Stimulated activated CD8-positive, alpha-beta memory T cell treated with anti-CD3 and anti-CD28 coated beads, Interleukin-4, amount 100 ng/mL, for 48 hours (primary cell): ENCODE data around the gene TCOF1.

Source experiments
- DNase-seq: peaks from one replicate; pipeline ENCODE4 v3.0.0-alpha.2; 2020

Gene TCOF1, protein sequence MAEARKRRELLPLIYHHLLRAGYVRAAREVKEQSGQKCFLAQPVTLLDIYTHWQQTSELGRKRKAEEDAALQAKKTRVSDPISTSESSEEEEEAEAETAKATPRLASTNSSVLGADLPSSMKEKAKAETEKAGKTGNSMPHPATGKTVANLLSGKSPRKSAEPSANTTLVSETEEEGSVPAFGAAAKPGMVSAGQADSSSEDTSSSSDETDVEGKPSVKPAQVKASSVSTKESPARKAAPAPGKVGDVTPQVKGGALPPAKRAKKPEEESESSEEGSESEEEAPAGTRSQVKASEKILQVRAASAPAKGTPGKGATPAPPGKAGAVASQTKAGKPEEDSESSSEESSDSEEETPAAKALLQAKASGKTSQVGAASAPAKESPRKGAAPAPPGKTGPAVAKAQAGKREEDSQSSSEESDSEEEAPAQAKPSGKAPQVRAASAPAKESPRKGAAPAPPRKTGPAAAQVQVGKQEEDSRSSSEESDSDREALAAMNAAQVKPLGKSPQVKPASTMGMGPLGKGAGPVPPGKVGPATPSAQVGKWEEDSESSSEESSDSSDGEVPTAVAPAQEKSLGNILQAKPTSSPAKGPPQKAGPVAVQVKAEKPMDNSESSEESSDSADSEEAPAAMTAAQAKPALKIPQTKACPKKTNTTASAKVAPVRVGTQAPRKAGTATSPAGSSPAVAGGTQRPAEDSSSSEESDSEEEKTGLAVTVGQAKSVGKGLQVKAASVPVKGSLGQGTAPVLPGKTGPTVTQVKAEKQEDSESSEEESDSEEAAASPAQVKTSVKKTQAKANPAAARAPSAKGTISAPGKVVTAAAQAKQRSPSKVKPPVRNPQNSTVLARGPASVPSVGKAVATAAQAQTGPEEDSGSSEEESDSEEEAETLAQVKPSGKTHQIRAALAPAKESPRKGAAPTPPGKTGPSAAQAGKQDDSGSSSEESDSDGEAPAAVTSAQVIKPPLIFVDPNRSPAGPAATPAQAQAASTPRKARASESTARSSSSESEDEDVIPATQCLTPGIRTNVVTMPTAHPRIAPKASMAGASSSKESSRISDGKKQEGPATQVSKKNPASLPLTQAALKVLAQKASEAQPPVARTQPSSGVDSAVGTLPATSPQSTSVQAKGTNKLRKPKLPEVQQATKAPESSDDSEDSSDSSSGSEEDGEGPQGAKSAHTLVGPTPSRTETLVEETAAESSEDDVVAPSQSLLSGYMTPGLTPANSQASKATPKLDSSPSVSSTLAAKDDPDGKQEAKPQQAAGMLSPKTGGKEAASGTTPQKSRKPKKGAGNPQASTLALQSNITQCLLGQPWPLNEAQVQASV (N-terminal part only)

DNA sequence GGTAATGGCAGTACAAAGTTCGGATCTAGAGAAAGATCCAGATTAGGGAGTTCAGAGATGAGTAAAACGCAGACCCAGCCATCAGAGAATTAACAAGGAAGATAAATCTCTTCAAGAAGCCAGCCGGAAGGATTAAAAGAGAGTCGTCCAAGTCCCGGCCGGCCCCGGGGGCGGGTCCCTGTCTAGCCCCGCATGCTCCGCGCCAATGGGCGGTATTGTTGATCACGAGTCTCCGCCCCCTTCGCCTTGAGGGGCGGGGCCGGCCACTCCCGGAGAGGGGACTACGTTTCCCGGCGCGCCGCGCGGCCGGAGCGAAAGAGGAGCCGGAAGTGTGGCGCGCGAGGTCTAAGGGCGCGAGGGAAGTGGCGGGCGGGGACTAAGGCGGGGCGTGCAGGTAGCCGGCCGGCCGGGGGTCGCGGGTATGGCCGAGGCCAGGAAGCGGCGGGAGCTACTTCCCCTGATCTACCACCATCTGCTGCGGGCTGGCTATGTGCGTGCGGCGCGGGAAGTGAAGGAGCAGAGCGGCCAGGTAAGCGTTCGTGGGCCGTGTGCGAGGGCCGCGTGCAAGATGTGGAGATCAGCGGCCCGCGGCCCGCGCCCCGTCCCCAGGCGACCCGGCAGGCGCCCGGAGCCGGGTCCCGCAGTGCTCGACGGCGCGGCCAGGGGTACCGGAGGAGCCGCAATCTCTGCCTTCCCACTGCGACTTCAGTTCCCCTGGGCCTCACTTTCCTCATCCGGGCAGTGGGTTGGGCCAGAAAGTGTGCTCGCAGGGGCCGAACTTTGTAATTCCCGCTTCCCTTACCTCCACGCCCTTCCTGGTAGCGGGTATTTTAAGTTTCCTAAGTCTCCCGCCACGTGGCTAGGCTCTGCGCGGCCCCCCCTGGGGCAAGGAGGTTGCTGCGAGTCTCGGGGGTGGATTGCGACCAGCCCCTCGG is at the start of gene TCOF1:
Gene TCOF1 (plus strand): TSS at position 372 of the 935 bp plus-strand sequence. CDS start 50 bp downstream, at position 422.
- DNase-seq: peak; percentile 98

DNA sequence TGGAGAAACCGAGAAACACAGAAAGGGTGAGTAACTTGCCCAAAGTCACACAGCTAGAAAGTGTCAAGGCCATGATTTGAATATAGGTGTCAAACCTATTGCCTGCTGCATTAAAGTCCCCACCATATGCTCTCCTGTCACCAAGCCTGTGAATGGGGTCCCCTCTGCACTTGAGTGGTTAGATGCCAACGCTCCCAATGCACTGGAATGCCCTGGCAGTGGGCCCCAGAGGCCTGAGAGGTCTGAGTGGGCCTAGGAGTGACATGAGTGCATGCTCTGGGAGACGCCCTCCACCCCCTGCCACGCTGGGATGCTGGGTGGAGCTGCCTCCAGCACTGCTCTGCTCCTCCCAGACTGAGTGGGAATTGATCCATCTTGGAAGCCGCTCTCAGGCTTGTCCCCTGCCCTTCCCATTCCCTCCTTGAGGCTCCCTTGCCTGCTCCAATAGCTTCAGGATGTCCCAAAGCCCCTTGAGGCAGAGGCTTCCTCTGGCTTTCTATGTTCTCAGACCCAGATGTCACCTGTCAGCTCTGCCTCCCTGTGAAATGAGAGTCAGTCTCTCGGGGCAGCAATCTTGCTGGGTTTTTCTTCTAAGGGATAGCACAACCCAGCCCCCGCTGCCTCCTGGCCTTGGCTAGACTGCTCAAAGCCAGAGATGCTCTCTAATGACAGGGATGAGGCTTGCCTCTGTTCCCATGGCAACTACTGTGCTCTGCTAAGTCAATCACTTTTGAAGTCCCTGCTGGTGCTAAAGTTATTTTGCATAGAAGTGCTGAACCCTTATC is 48.2 kb upstream of the TCOF1 start:
- DNase-seq: no peak

DNA sequence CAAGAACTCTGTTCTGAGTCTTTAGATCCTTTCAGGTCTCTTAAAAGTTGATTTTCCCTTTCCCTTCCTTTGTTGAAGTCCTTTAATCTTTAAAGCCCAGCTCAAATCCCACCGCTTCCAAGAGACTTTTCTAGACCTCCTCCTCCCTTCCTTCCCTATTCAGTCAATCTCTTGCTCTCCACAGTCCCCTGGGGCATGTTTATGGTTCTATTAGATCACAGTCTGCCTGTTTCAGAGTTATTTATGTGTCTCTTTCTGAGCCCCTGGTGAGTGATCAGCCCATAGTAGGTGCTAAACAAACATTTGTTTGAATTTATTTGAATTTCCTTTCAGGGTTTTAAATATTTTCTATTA is 47.6 kb upstream of the TCOF1 start:
- DNase-seq: no peak

DNA sequence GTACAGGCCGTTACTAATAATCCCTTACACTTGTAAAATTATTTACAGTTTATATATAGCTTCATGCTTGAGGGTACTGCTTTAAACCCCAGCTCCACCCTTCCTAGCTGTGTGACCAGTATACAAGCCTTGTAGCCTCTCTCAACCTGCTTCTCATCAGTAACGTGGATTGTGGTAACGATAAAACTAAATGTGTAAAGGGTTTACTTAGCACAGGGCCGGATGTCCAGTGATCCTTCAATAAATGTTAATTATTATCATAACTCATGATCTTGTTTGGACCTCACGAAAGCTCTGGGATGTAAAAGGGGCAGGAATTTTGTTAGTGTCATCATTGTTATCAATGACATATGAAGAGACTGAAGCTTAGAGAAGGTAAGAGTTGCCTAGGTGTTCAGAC is 47.3 kb upstream of the TCOF1 start:
- DNase-seq: no peak

DNA sequence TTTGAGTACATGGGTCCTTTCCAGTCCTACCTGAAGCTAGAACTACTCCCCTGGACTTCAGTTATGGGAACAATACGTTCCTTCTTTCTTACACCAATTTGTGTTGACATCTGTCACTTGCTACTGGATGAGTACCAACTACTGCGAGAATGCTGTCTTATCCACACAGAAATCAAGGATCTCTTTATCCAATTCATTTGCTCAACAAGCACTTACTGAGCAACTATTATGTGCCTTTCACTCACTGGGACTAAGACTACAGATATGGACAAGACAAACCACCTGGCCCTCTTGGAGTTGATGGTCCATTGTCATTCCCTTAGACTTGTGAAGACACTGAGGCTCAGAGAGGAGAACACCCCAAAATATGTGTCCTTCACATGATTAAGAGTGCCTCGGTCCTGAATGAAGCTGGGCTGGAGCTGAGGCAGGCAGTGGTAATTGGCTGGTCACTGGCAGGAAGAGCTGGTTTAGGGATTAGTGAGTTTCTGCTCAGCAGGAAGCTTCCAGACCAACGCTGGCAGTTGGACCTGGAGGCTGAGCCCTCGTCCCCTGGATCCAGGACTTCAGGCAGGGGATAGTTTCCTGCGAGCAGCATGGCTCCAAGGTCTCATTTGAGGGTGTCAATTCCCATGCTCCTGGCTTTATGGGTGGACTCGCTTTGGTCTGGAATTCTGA is 46.3 kb upstream of the TCOF1 start:
- no peak for DNase-seq

DNA sequence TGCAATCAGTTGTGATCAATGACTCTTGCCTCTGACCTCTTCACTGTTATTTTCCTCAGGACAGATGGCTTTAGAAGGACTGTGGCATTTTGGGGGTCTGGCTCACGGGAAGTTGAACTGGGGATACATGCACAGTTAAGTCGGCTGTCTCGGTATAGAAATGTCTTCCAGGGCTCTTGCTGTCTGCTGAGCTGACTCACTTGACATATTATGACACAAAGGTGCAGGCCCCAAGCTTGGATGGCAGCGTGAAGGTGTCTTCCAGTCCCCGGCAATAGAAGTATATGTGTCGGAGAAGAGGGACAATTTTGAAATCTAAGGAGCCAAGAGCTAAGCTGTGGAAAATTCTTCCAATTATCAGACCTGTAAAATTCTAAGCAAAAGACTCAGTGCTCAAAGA is 45.0 kb upstream of the TCOF1 start:
- no peak for DNase-seq

DNA sequence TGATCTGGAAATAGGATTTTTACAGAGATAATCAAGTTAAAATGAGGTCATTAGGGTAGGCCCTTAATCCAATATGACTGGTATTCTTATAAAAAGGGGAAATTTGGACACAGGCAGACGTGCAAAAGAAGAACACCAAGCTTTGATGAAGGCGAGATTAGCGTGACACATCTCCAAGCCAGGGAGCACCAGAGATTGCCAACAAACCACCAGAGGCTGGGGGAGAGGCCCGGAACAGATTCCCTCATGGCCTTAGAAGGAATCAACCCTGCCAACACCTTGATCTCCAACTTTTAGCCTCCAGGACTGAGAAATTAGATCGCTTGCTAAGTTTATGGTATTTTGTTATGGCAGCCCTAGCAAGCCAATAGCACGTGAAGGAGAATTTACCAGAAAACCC is 44.0 kb upstream of the TCOF1 start:
- no peak for DNase-seq

DNA sequence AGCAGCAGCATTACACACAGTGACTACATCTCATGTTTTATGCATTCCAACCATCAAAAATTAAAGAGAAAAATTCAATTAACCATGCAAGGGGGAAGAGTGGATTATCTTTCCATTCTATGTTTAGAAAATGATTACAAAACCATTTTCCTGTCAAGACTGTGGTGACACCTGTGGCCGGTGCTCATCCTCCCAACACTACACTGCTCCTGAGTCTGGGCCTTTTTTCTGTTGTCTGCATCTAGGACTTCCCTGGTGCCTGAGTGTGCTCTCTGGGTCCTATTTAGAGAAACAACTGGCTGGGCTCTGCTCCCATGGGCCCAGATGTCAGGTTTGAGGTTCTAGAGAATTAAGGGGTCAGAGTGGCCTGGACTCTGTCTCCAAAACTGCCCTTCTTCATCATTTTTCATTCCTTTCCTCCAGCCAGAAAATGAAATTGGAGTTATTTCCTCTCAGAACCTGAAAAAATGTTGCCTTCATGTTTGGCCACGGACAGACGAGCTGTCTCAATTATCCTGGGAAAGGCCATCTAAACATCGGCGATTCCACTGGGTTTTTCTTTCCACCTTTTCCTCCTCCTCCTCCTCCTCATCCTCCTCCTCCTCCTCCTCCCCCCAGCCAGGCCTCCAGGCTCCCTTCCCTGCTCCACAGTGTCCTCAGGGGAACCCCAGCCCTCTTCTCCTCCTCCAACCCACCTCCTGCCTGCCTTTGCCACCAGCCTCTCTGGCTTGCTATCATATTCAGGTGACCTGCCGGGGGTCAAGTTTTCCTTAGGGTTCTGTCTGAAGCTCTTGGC is 43.4 kb upstream of the TCOF1 start:
- DNase-seq: no peak

DNA sequence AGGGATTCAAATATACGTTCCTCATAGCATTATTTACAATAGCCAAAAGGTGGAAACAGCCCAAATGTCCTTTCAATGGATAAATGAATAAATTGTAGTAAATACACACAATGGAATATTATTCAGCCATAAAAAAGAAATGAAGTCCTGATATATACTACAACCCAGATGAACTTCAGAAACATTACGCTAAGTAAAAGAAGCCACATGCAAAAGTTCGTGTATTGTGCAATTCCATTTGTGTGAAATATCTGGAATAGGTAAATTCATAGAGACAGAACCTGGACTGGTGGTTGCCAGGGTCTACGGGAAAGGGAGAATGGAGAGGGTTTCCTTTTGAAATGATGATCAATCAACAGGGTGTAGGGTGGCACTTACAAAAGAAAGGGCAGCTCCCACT is 42.3 kb upstream of the TCOF1 start:
- no peak for DNase-seq

DNA sequence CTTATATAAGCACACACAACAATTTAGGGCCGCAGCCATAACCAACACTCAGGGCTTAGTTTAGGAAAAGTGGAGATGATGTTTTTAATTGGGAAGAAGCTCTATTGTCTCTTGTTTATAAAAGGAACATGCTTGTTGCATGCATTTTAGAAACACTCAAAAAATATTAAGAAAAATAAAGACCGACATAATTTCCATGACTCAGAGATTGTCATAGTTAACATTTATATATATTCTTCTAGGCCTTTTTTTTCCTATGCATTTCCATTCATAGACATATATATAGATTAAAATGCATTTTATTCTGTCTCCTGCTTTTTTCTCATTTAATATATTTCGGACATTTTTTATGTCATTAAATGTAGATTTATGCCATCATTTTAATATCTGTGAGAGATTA is 41.2 kb upstream of the TCOF1 start:
- no peak for DNase-seq

DNA sequence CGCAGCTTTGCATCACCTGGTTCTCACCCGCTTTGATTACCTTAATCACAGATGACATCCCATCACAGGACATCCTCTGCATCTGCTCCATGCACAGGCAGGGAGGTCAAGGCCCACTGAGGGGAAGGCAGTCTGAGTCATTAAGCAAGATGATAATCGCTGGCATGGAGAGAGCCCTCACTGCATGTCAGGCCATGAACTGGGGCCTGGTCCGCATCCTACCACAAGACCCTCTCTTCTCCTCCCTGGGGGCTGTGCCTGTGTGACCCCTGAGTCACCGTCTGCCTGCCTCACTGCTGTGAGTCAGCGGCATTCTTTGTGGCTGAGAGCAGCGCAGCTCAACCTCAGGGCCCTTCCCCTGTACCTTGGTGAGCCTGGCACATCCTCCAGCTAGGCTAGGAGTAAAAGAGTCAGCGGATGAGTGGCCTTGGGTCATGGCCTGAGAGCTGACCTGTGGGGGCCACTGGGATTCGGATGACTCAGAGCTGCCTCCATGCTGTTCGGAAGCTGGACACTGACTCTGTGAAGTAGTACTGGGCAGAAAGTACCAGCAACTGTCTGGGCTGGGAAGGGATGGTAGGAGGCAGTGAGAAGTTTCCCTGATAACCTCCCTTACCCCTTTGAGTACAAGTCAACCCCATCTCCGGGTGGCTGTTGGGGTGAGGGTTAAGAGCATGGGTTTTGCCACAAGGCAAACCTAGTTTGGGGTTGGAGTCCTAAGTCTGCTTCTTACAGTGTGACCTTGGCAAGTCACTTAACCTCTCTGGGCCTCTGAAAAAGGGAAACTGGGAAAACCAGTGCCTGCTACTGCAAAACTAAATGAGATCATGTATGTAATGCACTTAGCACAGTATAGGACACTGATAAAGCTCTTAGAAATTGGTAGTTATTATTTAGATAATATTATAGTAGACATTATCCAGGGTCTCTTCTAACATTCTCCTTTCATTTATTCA is 40.2 kb upstream of the TCOF1 start:
- DNase-seq: peak; percentile 36

DNA sequence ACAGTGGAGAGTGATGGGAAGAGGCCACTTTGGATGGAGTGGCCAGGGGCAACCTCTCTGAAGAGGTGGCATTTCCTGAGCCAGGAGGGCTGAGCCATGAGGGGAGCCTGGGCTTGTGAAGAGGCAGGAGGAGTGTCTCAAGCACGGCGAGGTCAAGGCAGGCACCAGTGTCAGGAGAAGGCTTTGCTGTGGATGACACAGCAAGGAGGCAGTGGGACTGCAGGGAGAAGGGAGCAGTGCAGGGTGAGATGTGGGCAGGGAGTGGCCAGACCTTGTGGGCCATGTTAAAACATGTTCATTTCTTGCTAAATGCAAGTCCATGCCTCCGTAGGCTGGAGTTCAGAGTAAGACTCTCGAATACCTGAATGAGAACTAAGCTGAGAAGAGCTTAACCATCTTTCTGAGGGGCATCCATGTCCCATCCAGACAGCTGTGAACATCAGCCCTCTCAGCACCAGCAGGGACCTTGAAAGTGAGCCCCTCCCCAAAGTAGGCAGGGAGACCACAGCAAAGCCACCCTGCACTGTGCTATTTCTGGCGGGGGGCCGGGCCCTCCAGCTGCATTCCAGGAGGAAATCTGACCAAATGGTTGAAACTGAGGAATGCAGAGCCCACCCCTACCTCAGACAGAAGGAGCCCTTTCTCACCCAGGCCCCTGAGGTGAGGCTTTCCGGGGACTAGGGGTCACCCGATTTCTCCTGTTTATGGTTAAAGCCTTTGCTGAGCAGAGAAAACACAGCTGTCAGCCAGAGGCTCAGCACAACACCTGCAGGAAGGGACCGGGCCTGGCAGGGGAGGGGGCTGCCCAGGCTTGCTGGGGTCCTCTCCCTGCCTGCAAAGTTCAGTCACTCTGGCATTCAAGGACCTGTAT is 38.6 kb upstream of the TCOF1 start:
- no peak for DNase-seq

DNA sequence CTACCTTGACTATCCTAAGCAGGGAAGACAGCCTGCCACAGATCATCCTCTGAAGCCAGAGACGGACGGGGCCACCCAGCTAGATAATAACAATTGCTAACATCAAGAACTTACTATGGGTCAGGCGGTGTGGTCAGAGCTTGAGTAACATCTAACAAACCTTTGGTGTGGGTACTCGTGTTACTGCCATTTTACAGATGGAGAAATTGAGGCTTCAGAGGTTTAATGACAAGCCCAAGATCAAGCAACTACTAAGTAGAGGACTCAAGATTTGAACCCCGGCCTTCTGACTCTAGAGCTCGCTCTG is 38.1 kb upstream of the TCOF1 start:
- DNase-seq: no peak

DNA sequence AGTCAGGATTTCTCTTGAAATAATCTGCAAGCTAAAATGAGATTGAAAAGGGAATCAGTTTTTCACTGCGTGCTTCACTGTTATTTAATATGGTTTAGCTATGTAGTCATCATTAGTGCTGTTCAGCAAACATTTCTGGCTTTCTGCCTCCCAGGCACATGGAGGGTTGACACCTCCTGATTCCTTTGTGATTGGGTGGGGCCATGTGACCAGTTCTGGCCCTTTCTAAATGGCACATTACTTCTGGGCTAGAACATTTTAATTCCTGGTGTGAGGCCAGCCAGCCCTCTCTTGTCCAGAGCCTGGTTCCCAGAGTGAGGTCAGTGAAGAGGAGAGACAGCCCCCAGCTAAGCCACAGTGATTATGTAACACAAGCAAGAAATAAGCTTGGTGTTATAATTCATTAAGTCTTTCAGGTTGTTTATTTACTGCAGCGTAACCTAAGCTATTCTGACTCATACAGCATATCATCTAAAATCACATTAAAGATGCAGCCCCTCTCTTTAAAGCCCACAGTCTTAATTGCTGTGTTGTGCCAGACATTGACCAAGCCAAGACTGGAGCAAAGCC is 37.4 kb upstream of the TCOF1 start:
- DNase-seq: no peak

DNA sequence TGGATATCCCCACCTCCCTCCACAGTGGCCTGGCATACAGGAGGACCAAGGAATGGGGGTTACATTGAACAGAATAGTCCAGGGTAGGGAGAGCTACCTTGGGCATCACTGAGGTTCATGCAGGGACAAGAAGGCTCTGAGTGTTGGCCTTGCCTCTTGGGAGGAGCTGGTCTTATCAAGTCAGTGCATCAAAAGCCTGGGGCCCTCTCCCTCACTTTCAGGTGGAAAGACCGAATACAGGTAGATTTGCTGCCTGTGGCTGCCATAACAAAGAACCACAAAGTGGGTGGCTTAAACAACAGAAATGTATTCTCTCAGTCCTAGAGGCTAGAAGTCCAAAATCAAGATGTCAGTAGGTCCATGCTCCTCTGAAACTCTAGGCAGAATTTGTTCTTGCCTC is 36.3 kb upstream of the TCOF1 start:
- DNase-seq: no peak

DNA sequence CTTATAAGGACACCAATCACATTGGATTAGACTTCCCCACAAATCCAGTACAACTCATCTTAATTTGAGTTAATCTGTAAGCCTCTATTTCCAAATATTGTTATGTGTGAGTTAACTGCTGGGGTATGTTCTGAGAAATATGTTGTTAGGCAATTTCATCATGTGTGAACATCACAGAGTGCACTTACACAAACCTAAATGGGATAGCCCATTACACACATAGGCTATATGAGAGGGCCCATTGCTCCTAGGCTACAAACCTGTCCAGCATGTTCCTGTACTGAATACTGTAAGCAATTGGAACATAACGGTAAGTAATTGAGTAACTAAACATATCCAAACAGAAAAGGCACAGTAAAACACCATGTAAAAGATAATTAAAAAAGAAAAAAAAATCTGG is 35.7 kb upstream of the TCOF1 start:
- no peak for DNase-seq

DNA sequence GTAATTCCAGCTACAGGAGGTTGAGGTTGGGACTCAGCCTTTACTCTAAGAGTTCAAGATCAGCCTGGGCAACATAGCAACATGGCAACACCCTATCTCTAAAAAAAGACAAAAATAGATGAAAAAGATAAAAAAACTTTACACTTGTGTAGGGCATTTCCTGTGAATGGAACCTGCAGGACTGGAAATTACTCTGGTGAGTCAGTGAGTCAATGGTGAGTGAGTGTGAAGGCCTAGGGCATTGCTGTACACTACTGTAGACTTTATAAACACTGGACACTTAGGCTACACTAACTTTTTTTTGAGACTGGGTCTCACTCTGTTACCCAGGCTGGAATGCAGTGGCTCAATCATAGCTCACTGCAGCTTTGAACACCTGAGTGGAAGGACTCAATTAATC is 35.3 kb upstream of the TCOF1 start:
- no peak for DNase-seq
